Globus pallidus (tissue), 1 donor: ENCODE results near the gene DEFB124.
A peak's percentile ranks its signal among the peaks of the same experiment; 100 is the strongest.
"Not testable (repeated sequence)": the region's sequence is repeated elsewhere in the genome, so short reads cannot be mapped to it uniquely, and the experiment has no call there.

Experiments
- DNase-seq: peaks from one replicate; pipeline ENCODE4 v3.0.0-alpha.2; 2015; ENCODE audit warnings: low spot score

Gene DEFB124

GRCh38 chr20:31474758-31475427 is at the start of gene DEFB124, which contains the start of gene REM1:
TSS of gene DEFB124 (minus strand) at chr20:31475127. CDS start at chr20:31473013, 2,114 bp downstream.
TSS of gene REM1 (plus strand) at chr20:31475288. CDS start at chr20:31476446, 1,158 bp downstream.
- DNase-seq, result no peak

GRCh38 chr20:31523361-31524283 is 48.7 kb upstream of the DEFB124 start:
- DNase-seq, result peak; percentile 46

GRCh38 chr20:31522731-31523130 is 47.8 kb upstream of the DEFB124 start:
- no peak for DNase-seq

- not testable (repeated sequence) for DNase-seq
These were observed 46.3 kb upstream of the DEFB124 start for GRCh38 chr20:31521267-31521666.

GRCh38 chr20:31517373-31517772 is 42.4 kb upstream of the DEFB124 start:
- DNase-seq, result no peak

- DNase-seq, result no peak
These were observed 41.7 kb upstream of the DEFB124 start for GRCh38 chr20:31516651-31517050.

GRCh38 chr20:31516166-31516565 is 41.2 kb upstream of the DEFB124 start:
- DNase-seq, result no peak

- no peak for DNase-seq
These were observed 40.8 kb upstream of the DEFB124 start for GRCh38 chr20:31515775-31516107.

- no peak for DNase-seq
These were observed 40.3 kb upstream of the DEFB124 start for GRCh38 chr20:31515072-31515774.

GRCh38 chr20:31514154-31515071 is 39.5 kb upstream of the DEFB124 start, which contains the start of gene HM13:
TSS of gene HM13 (plus strand) at chr20:31514442. CDS start at chr20:31514552, 110 bp downstream.
- DNase-seq, result peak; percentile 89

GRCh38 chr20:31508517-31509244 is 33.8 kb upstream of the DEFB124 start:
- no peak for DNase-seq

GRCh38 chr20:31505903-31506302 is 31.0 kb upstream of the DEFB124 start:
- DNase-seq, result no peak

GRCh38 chr20:31502884-31503673 is 28.2 kb upstream of the DEFB124 start:
- DNase-seq, result peak; percentile 63

GRCh38 chr20:31500527-31500926 is 25.6 kb upstream of the DEFB124 start:
- no peak for DNase-seq

- no peak for DNase-seq
These were observed 23.1 kb upstream of the DEFB124 start for GRCh38 chr20:31497838-31498540.

GRCh38 chr20:31496761-31497295 is 21.9 kb upstream of the DEFB124 start:
- no peak for DNase-seq

- DNase-seq, result no peak
These were observed 19.2 kb upstream of the DEFB124 start for GRCh38 chr20:31494131-31494530.

GRCh38 chr20:31490752-31491151 is 15.8 kb upstream of the DEFB124 start:
- DNase-seq, result no peak

- no peak for DNase-seq
These were observed 14.2 kb upstream of the DEFB124 start for GRCh38 chr20:31489152-31489551.
